HEK293 (cell line): Measurements from ENCODE around the gene USP44.

ENCODE experiments used
- CTCF ChIA-PET: fragments of 350-600 bp; formaldehyde crosslinking; extraction: SDS; loops from one replicate; lab custom pipeline; 2021; ENCODE audit warnings: antibody characterized with exemption; lab: Yijun Ruan, JAX
- POLR2A ChIA-PET: fragments of 300-600 bp; formaldehyde crosslinking; extraction: SDS; loops from one replicate; lab custom pipeline; 2020; ENCODE audit warnings: antibody characterized with exemption, inconsistent platforms; lab: Yijun Ruan, JAX
- H3K27ac ChIP-seq: fragments of 200-500 bp; sonication (Bioruptor generic); 2 replicates; pipeline ENCODE4 v1.5.1; 2014; ENCODE audit warnings: low read depth, low read length, control low read depth, inconsistent platforms; ENCODE audit errors: extremely low read depth
- H3K36me3 ChIP-seq, 2 experiments: fragments of 200-500 bp in 1 of 2; sonication (Bioruptor generic) in 1 of 2; 1 replicate in 1 of 2; 2 replicates in 1 of 2; pipeline ENCODE4 v1.5.1; 2014 to 2017; ENCODE audit warnings: inconsistent platforms in 2 of 2, low read length in 2 of 2; ENCODE audit not compliant: control insufficient read depth in 2 of 2, insufficient read depth in 1 of 2
- H3K4me1 ChIP-seq: fragments of 200-500 bp; sonication (Bioruptor generic); 2 replicates; pipeline ENCODE4 v1.5.1; 2014; ENCODE audit warnings: mild to moderate bottlenecking, low read length, inconsistent platforms; ENCODE audit not compliant: control insufficient read depth, insufficient read depth
- H3K4me3 ChIP-seq: 2 replicates; pipeline ENCODE4 v1.5.1; 2011; ENCODE audit warnings: low read depth, mild to moderate bottlenecking, control low read depth, low read length, moderate library complexity
- H3K9me3 ChIP-seq: fragments of 200-500 bp; sonication (Bioruptor generic); 2 replicates; pipeline ENCODE4 v1.5.1; 2014; ENCODE audit warnings: low read depth, low read length, inconsistent platforms; ENCODE audit not compliant: control insufficient read depth, insufficient read depth
- GLIS2 ChIP-seq: fragments of 450-650 bp; formaldehyde crosslinking; IDR thresholded peaks from 2 replicates; pipeline ENCODE4 v1.5.1; 2016; ENCODE audit warnings: missing biosample characterization, missing genetic modification characterization
- MEIS1 ChIP-seq: sonication (generic); formaldehyde crosslinking; IDR thresholded peaks from 2 replicates; pipeline ENCODE4 v1.8.1; 2022; ENCODE audit warnings: missing genetic modification reagents, mild to moderate bottlenecking, borderline replicate concordance
- PRDM1 ChIP-seq: fragments of 450-650 bp; formaldehyde crosslinking; IDR thresholded peaks from 2 replicates; pipeline ENCODE4; 2016; ENCODE audit warnings: missing biosample characterization, missing genetic modification characterization
- WT1 ChIP-seq: fragments of 450-650 bp; formaldehyde crosslinking; IDR thresholded peaks from 2 replicates; pipeline ENCODE4 v1.5.1; 2016; ENCODE audit warnings: missing biosample characterization, missing genetic modification characterization
- ZBTB8A ChIP-seq: fragments of 450-650 bp; formaldehyde crosslinking; IDR thresholded peaks from 2 replicates; pipeline ENCODE4 v1.5.1; 2016; ENCODE audit warnings: missing biosample characterization, missing genetic modification characterization
- ZNF133 ChIP-seq: fragments of 450-650 bp; formaldehyde crosslinking; IDR thresholded peaks from 2 replicates; pipeline ENCODE4 v1.5.1; 2016; ENCODE audit warnings: missing biosample characterization, missing genetic modification characterization
- ZNF248 ChIP-seq: fragments of 450-650 bp; formaldehyde crosslinking; IDR thresholded peaks from 2 replicates; pipeline ENCODE4 v1.5.1; 2017; ENCODE audit warnings: missing biosample characterization, missing genetic modification characterization
- ZNF335 ChIP-seq: fragments of 450-650 bp; formaldehyde crosslinking; conservative IDR thresholded peaks from 2 replicates; pipeline ENCODE4 v1.5.1; 2016; ENCODE audit warnings: missing biosample characterization, missing genetic modification characterization
- ZNF404 ChIP-seq: fragments of 450-650 bp; formaldehyde crosslinking; IDR thresholded peaks from 2 replicates; pipeline ENCODE4 v1.5.1; 2017; ENCODE audit warnings: missing biosample characterization, missing genetic modification characterization
- ZNF426 ChIP-seq: fragments of 450-650 bp; formaldehyde crosslinking; IDR thresholded peaks from 2 replicates; pipeline ENCODE4 v1.5.1; 2017; ENCODE audit warnings: missing biosample characterization, missing genetic modification characterization, mild to moderate bottlenecking, inconsistent platforms, moderate library complexity
- ZNF660 ChIP-seq: fragments of 450-650 bp; IDR thresholded peaks from 2 replicates; pipeline ENCODE4 v1.5.1; 2018; ENCODE audit warnings: missing biosample characterization, mild to moderate bottlenecking, missing genetic modification characterization
- ZNF701 ChIP-seq: fragments of 450-650 bp; formaldehyde crosslinking; IDR thresholded peaks from 2 replicates; pipeline ENCODE4 v1.5.1; 2016; ENCODE audit warnings: missing biosample characterization, missing genetic modification characterization
- ZNF830 ChIP-seq: fragments of 450-650 bp; IDR thresholded peaks from 2 replicates; pipeline ENCODE4 v1.5.0; 2018; ENCODE audit warnings: missing biosample characterization, missing genetic modification characterization, low read depth, mild to moderate bottlenecking, moderate library complexity
- ZSCAN16 ChIP-seq: fragments of 450-650 bp; formaldehyde crosslinking; IDR thresholded peaks from 2 replicates; pipeline ENCODE4 v1.5.1; 2016; ENCODE audit warnings: missing biosample characterization, missing genetic modification characterization
- TF ChIP-seq, protein P1 (sequence below): sonication (generic); formaldehyde crosslinking; IDR thresholded peaks from 2 replicates; pipeline ENCODE4 v1.8.1; 2022; ENCODE audit warnings: mild to moderate bottlenecking, moderate library complexity, missing genetic modification reagents
- TF ChIP-seq, protein P2 (sequence below): fragments of 450-650 bp; formaldehyde crosslinking; IDR thresholded peaks from 2 replicates; pipeline ENCODE4 v1.5.1; 2016; ENCODE audit warnings: missing biosample characterization, missing genetic modification characterization
- TF ChIP-seq, protein P3 (sequence below): fragments of 450-650 bp; formaldehyde crosslinking; IDR thresholded peaks from 2 replicates; pipeline ENCODE4 v1.5.1; 2017; ENCODE audit warnings: missing biosample characterization, missing genetic modification characterization

Gene USP44

DNA sequence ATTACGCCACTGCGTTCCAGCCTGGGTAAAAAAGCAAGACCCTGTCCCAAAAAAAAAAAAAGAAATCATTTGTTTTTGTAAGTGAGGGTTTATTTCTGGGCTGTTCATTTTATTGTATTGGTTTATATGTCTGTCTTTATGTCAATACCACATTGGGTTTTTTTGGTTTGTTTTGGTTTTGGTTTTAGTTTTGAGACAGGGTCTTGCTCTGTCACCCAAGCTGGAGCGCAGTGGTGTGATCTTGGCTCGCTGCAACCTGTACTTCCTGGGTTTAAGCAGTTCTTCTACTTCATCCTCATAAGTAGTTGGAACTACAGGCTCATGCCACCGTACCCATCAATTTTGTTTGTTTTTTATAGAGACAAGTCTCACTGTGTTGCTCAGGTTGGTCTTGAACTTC, 52.3 kb downstream of the USP44 start (continued):
- TF ChIP-seq, protein P1, sequence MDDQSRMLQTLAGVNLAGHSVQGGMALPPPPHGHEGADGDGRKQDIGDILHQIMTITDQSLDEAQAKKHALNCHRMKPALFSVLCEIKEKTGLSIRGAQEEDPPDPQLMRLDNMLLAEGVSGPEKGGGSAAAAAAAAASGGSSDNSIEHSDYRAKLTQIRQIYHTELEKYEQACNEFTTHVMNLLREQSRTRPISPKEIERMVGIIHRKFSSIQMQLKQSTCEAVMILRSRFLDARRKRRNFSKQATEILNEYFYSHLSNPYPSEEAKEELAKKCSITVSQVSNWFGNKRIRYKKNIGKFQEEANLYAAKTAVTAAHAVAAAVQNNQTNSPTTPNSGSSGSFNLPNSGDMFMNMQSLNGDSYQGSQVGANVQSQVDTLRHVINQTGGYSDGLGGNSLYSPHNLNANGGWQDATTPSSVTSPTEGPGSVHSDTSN (CRISPR knock-in tag), result no peak
- TF ChIP-seq ZNF248, result no peak
- no peak for TF ChIP-seq ZNF660 (tag by site-specific recombination)

DNA sequence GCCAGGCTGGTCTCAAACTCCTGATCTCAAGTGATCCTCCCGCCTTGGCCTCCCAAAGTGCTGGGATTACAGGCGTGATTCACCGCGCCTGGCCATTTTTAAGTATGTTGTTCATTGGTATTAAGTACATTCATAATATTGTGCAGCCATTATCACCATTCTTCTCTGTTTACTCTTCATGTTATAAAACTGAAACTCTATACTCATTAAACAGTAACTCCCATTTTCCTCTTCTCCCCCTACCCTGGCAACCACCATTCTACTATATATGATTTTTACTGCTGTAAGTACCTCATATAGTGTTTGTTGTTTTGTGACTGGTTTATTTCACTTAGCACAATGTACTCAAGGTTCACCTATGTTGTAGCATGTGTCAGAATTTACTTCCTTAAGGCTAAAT, 54.2 kb downstream of the USP44 start:
- H3K4me1 ChIP-seq, result no peaks in the 10 kb centered on the region
- POLR2A ChIA-PET, result no interaction called here
- TF ChIP-seq ZSCAN16 (tag by site-specific recombination) (no peak), WT1 (tag by site-specific recombination) (peak; percentile 97), ZNF133 (tag by site-specific recombination) (no peak), GLIS2 (tag by site-specific recombination) (no peak)
- TF ChIP-seq, protein P2, sequence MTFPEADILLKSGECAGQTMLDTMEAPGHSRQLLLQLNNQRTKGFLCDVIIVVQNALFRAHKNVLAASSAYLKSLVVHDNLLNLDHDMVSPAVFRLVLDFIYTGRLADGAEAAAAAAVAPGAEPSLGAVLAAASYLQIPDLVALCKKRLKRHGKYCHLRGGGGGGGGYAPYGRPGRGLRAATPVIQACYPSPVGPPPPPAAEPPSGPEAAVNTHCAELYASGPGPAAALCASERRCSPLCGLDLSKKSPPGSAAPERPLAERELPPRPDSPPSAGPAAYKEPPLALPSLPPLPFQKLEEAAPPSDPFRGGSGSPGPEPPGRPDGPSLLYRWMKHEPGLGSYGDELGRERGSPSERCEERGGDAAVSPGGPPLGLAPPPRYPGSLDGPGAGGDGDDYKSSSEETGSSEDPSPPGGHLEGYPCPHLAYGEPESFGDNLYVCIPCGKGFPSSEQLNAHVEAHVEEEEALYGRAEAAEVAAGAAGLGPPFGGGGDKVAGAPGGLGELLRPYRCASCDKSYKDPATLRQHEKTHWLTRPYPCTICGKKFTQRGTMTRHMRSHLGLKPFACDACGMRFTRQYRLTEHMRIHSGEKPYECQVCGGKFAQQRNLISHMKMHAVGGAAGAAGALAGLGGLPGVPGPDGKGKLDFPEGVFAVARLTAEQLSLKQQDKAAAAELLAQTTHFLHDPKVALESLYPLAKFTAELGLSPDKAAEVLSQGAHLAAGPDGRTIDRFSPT, result no peak

DNA sequence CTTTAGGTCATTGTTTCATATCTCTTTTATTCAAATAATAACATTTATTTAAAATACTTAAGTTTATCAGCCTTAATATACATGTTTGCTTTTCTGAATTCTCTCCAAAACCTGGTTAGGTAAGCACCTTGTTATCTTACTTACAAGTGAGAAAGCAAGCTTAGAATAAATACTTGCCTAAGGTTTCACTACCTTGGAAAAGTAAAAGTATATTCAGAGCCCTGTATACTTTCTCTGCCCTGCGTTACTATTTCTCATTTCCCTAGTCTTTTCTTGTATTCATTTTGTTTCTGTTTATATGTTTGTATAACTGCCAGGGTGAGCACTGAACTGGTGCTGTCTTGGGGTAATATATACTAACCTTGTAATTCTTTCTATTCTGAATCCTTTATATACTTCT, 55.8 kb downstream of the USP44 start:
- H3K4me3 ChIP-seq, result no peak overlapping the region

More for the DNA sequence above, 54.2 kb downstream of the USP44 start:
- CTCF ChIA-PET, result no interaction called here
- Histone ChIP-seq H3K27ac (no peak overlapping the region), H3K9me3 (no peaks in the 10 kb centered on the region), H3K36me3 (peaks cover 84 to 92% of the 10 kb centered on the region in 2 experiments), H3K4me3 (no peak overlapping the region)

DNA sequence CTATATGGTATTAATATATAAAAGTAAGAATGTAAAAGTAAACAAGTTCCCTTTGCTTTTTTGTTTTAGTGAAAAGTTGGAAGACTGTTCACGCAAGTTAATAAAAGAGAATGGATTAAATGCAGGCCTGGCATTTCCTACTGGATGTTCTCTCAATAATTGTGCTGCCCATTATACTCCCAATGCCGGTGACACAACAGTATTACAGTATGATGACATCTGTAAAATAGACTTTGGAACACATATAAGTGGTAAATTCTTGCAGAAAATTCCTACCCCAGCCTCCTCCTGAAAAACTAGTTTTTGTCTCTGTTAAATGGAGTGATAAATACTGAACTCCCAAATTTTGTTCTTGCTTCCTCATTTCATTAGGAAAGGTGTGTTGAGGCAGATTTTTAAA, 56.4 kb downstream of the USP44 start:
- H3K27ac ChIP-seq, result no peak overlapping the region

More for the DNA sequence above, 55.8 kb downstream of the USP44 start:
- Histone ChIP-seq H3K4me1 (no peaks in the 10 kb centered on the region), H3K9me3 (no peaks in the 10 kb centered on the region), H3K27ac (no peak overlapping the region), H3K36me3 (peaks cover 90 to 91% of the 10 kb centered on the region in 2 experiments)
- ChIA-PET CTCF (no interaction called here), POLR2A (no interaction called here)
- TF ChIP-seq ZNF830 (tag by site-specific recombination), result no peak
- TF ChIP-seq, protein P3, sequence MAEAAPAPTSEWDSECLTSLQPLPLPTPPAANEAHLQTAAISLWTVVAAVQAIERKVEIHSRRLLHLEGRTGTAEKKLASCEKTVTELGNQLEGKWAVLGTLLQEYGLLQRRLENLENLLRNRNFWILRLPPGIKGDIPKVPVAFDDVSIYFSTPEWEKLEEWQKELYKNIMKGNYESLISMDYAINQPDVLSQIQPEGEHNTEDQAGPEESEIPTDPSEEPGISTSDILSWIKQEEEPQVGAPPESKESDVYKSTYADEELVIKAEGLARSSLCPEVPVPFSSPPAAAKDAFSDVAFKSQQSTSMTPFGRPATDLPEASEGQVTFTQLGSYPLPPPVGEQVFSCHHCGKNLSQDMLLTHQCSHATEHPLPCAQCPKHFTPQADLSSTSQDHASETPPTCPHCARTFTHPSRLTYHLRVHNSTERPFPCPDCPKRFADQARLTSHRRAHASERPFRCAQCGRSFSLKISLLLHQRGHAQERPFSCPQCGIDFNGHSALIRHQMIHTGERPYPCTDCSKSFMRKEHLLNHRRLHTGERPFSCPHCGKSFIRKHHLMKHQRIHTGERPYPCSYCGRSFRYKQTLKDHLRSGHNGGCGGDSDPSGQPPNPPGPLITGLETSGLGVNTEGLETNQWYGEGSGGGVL (tag by site-specific recombination), result no peak
- peak; percentile 72; the same call in 1 of the 2 replicates for TF ChIP-seq PRDM1 (tag by site-specific recombination)
- TF ChIP-seq, all 188 proteins: peak for 1

More for the DNA sequence above, 56.4 kb downstream of the USP44 start:
- Histone ChIP-seq H3K36me3 (peaks cover 88 to 91% of the 10 kb centered on the region in 2 experiments), H3K9me3 (no peaks in the 10 kb centered on the region), H3K4me3 (no peak overlapping the region), H3K4me1 (no peaks in the 10 kb centered on the region)
- POLR2A ChIA-PET, result no interaction called here
- TF ChIP-seq ZBTB8A (tag by site-specific recombination) (no peak), ZNF404 (tag by site-specific recombination) (no peak), ZNF426 (tag by site-specific recombination) (no peak), MEIS1 (CRISPR knock-in tag) (no peak), ZNF335 (tag by site-specific recombination) (no peak), ZNF701 (tag by site-specific recombination) (no peak)
- CTCF ChIA-PET, result no interaction called here
